B cell (primary cell): Measurements from ENCODE around the gene NTNG1.

Experiments used
- CTCF ChIP-seq: fragments of 200-600 bp; IDR thresholded peaks from one replicate; pipeline ENCODE4 v1.8.0; 2022; ENCODE audit warnings: antibody characterized with exemption, mild to moderate bottlenecking
- EZH2 ChIP-seq: IDR thresholded peaks from 2 replicates; pipeline ENCODE4 v1.6.1; 2012; ENCODE audit warnings: borderline replicate concordance, low read depth, mild to moderate bottlenecking, moderate library complexity, low read length; ENCODE audit not compliant: insufficient read depth, poor library complexity, severe bottlenecking

- TF ChIP-seq EZH2 = no peak
- no peak for TF ChIP-seq CTCF
Measured at GRCh38 chr1:107091418-107091817, 49.4 kb upstream of the NTNG1 start.
